HCT116 (cell line): ENCODE data around the gene CDYL. TPM values are rescaled to one million over a fixed set of nuclear protein-coding genes. Genes with fewer than 3 reads are reported as not detected.

Source experiments
- ATAC-seq: fragments of 200-7000 bp; cut with Tn5 transposase; 2 replicates; pipeline ENCODE4 v1.9.1; 2020; ENCODE audit warnings: mild to moderate bottlenecking, moderate library complexity
- BruUV-seq: library from RNA; stranded (reverse); fragments of 400-500 nt; replicated peaks from 2 replicates; lab custom pipeline; 2021; lab: Mats Ljungman, UMichigan
- CTCF ChIA-PET: fragments of 300-600 bp; sonication (Branson Sonifier 250); formaldehyde crosslinking; loops from one replicate; lab custom pipeline; 2021; ENCODE audit warnings: antibody characterized with exemption; lab: Charles Lee
- POLR2A ChIA-PET: fragments of 300-600, 350-600 bp; sonication (Branson Sonifier 250); formaldehyde crosslinking; loops from one replicate; lab custom pipeline; 2021; ENCODE audit warnings: antibody characterized with exemption; lab: Charles Lee
- RAD21 ChIA-PET, 2 experiments: fragments of 300-600 bp; sonication (Branson Sonifier 250); formaldehyde crosslinking; loops; one replicate each; lab custom pipeline; 2023; ENCODE audit warnings: low total read pairs in 2 of 2; ENCODE audit not compliant: uncharacterized antibody in 2 of 2, unreplicated experiment in 2 of 2, low non-redundant PET in 1 of 2; lab: Charles Lee
- DNase-seq: peaks from one replicate; pipeline ENCODE4 v3.0.0-alpha.2; 2010; ENCODE audit warnings: low read depth, low spot score
- H2AFZ ChIP-seq: fragments of 200-600 bp; shearing (Covaris generic), sonication (generic); 2 replicates; pipeline ENCODE4 v1.6.1; 2017; ENCODE audit warnings: low read depth, mixed run types, mixed read lengths, antibody characterized with exemption, low read length; ENCODE audit not compliant: poor library complexity, severe bottlenecking
- H3K27ac ChIP-seq: 2 replicates; pipeline ENCODE4 v1.5.1; 2012; ENCODE audit warnings: low read depth, low read length
- H3K27me3 ChIP-seq: fragments of 200-600 bp; sonication (generic); 2 replicates; pipeline ENCODE4 v1.6.1; 2016; ENCODE audit warnings: mixed run types, low read length, mixed read lengths; ENCODE audit not compliant: insufficient read depth
- H3K36me3 ChIP-seq, 2 experiments: fragments of 200-500 bp in 1 of 2; fragments of 200-600 bp in 1 of 2; sonication (Bioruptor generic) in 1 of 2; sonication (generic) in 1 of 2; 2 replicates each; pipeline versions ENCODE4 v1.5.1 to v1.6.1; 2014 to 2016; ENCODE audit warnings: low read length in 2 of 2, inconsistent platforms in 1 of 2, mixed read lengths in 1 of 2, mixed run types in 1 of 2; ENCODE audit not compliant: insufficient read depth in 2 of 2, control insufficient read depth in 1 of 2
- H3K4me1 ChIP-seq, 2 experiments: fragments of 200-600 bp in 1 of 2; sonication (generic) in 1 of 2; 2 replicates each; pipeline versions ENCODE4 v1.5.1 to v1.6.1; 2012 to 2017; ENCODE audit warnings: low read length in 2 of 2, inconsistent platforms in 1 of 2, mild to moderate bottlenecking in 1 of 2, mixed read lengths in 1 of 2, mixed run types in 1 of 2, moderate library complexity in 1 of 2; ENCODE audit not compliant: insufficient read depth in 2 of 2, control insufficient read depth in 1 of 2
- H3K4me2 ChIP-seq: fragments of 200-600 bp; sonication (generic); 2 replicates; pipeline ENCODE4 v1.6.1; 2017; ENCODE audit warnings: mixed run types, low read length, mixed read lengths
- H3K4me3 ChIP-seq, 2 experiments: fragments of 200-600 bp in 1 of 2; sonication (generic) in 1 of 2; replicated peaks in 1 of 2; 2 replicates each; pipeline ENCODE4 v1.5.1; 2011 to 2016; ENCODE audit warnings: low read length in 2 of 2, control low read depth in 1 of 2, low read depth in 1 of 2, mild to moderate bottlenecking in 1 of 2, mixed read lengths in 1 of 2, mixed run types in 1 of 2
- H3K79me2 ChIP-seq: fragments of 200-600 bp; sonication (generic); 2 replicates; pipeline ENCODE4 v1.6.1; 2017; ENCODE audit warnings: mild to moderate bottlenecking, mixed run types, low read length, moderate library complexity, mixed read lengths; ENCODE audit not compliant: insufficient read depth
- H3K9ac ChIP-seq: fragments of 200-600 bp; sonication (generic); 2 replicates; pipeline ENCODE4 v1.6.1; 2016; ENCODE audit warnings: low read length, mixed read lengths
- H3K9me2 ChIP-seq: fragments of 200-600 bp; sonication (generic), shearing (Covaris generic); 2 replicates; pipeline ENCODE4 v1.6.1; 2017; ENCODE audit warnings: mixed run types, mild to moderate bottlenecking, moderate library complexity; ENCODE audit not compliant: insufficient read depth
- H3K9me3 ChIP-seq, 2 experiments: fragments of 200-500 bp in 1 of 2; fragments of 200-600 bp in 1 of 2; sonication (Bioruptor generic) in 1 of 2; sonication (generic) in 1 of 2; 2 replicates each; pipeline ENCODE4 v1.6.1; 2014 to 2017; ENCODE audit warnings: low read length in 2 of 2, mixed read lengths in 2 of 2, inconsistent platforms in 1 of 2, low read depth in 1 of 2, mild to moderate bottlenecking in 1 of 2, mixed run types in 1 of 2, moderate library complexity in 1 of 2; ENCODE audit not compliant: control insufficient read depth in 1 of 2, insufficient read depth in 1 of 2
- H4K20me1 ChIP-seq: fragments of 200-600 bp; sonication (generic), shearing (Covaris generic); 2 replicates; pipeline ENCODE4 v1.6.1; 2017; ENCODE audit warnings: mixed run types, mild to moderate bottlenecking, moderate library complexity; ENCODE audit not compliant: insufficient read depth
- ATF3 ChIP-seq: IDR thresholded peaks from 2 replicates; pipeline ENCODE4 v1.6.1; 2012
- CBX3 ChIP-seq: IDR thresholded peaks from 2 replicates; pipeline ENCODE4 v1.6.1; 2012; ENCODE audit warnings: low read depth
- CEBPB ChIP-seq: IDR thresholded peaks from 2 replicates; pipeline ENCODE4 v1.6.1; 2012; ENCODE audit warnings: low read depth
- CTCF ChIP-seq, 3 experiments: fragments of 200-600 bp in 1 of 3; sonication (generic) in 1 of 3; IDR thresholded peaks in 2 of 3; conservative IDR thresholded peaks in 1 of 3; 2 replicates each; pipeline ENCODE4 v1.5.1; 2012 to 2017; ENCODE audit warnings: low read depth in 2 of 3, low read length in 2 of 3, antibody characterized with exemption in 1 of 3, borderline replicate concordance in 1 of 3, control low read depth in 1 of 3, mild to moderate bottlenecking in 1 of 3, mixed read lengths in 1 of 3, mixed run types in 1 of 3, moderate library complexity in 1 of 3; ENCODE audit not compliant: insufficient read depth in 1 of 3
- EGR1 ChIP-seq: IDR thresholded peaks from 2 replicates; pipeline ENCODE4 v1.6.1; 2012; ENCODE audit warnings: low read depth
- EZH2 ChIP-seq: fragments of 200-600 bp; sonication (generic); IDR thresholded peaks from 2 replicates; pipeline ENCODE4 v1.6.1; 2017; ENCODE audit warnings: antibody characterized with exemption, mixed run types
- EZH2phosphoT487 ChIP-seq: fragments of 200-600 bp; IDR thresholded peaks from 2 replicates; pipeline ENCODE4 v1.6.1; 2018; ENCODE audit warnings: antibody characterized with exemption, borderline replicate concordance
- JUND ChIP-seq: IDR thresholded peaks from 2 replicates; pipeline ENCODE4 v1.6.1; 2012
- RAD21 ChIP-seq: IDR thresholded peaks from 2 replicates; pipeline ENCODE4 v1.6.1; 2012; ENCODE audit warnings: low read depth, mild to moderate bottlenecking
- REST ChIP-seq: IDR thresholded peaks from 2 replicates; pipeline ENCODE4 v1.6.1; 2012; ENCODE audit warnings: low read depth
- SIN3A ChIP-seq: IDR thresholded peaks from 2 replicates; pipeline ENCODE4 v1.6.1; 2012; ENCODE audit warnings: low read depth
- SP1 ChIP-seq: IDR thresholded peaks from 2 replicates; pipeline ENCODE4 v1.6.1; 2012; ENCODE audit warnings: low read depth
- SRF ChIP-seq: IDR thresholded peaks from 2 replicates; pipeline ENCODE4 v1.6.1; 2012; ENCODE audit warnings: low read depth
- YY1 ChIP-seq: IDR thresholded peaks from 2 replicates; pipeline ENCODE4 v1.6.1; 2011; ENCODE audit warnings: low read length, low read depth, moderate library complexity, mild to moderate bottlenecking; ENCODE audit not compliant: insufficient replicate concordance; ENCODE audit errors: extremely low read depth
- ZBTB33 ChIP-seq: IDR thresholded peaks from 2 replicates; pipeline ENCODE4 v1.6.1; 2011; ENCODE audit warnings: mild to moderate bottlenecking, low read length, moderate library complexity; ENCODE audit not compliant: insufficient replicate concordance; ENCODE audit errors: extremely low read depth
- ZFX ChIP-seq: fragments of 450-650 bp; IDR thresholded peaks from 2 replicates; pipeline ENCODE4 v1.6.1; 2017
- ZNF274 ChIP-seq: fragments of 200-500 bp; sonication (Bioruptor generic); IDR thresholded peaks from 2 replicates; pipeline ENCODE4 v1.6.1; 2014; ENCODE audit warnings: mild to moderate bottlenecking, low read depth, low read length, inconsistent platforms
- intact Hi-C: fragments of 100-400 bp; cut with micrococcal nuclease; formaldehyde crosslinking; loops from 2 replicates; pipeline ENCODE4 v1.10.0; 2022
- total RNA-seq: library from RNA; stranded (reverse); gene quantifications from one replicate; pipeline ENCODE4 v1.2.1, GENCODE V29; 2021; ENCODE audit not compliant: unreplicated experiment

CDYL gene
- total RNA-seq, 1 experiment from 2014 or later, result 42.6 TPM

- BruUV-seq, result no TSS peak
- H2AFZ ChIP-seq, result no peak overlapping the region
- TF ChIP-seq SIN3A (no peak), ZNF274 (no peak), YY1 (no peak), SP1 (no peak), RAD21 (no peak), EGR1 (no peak), REST (no peak), CTCF (IDR thresholded peaks at IDR 0.05 in 2 of 3, conservative IDR thresholded peaks at IDR 0.05 in 1 of 3; ENCODE audit: borderline replicate concordance in 1 of 3, insufficient read depth in 1 of 3, low read depth in 2 of 3, low read length in 2 of 3) (no peak), ZBTB33 (no peak), CBX3 (no peak), ATF3 (no peak), ZFX (no peak), JUND (no peak), SRF (no peak), EZH2phosphoT487 (no peak), EZH2 (no peak), CEBPB (no peak)
- TF ChIP-seq, all 23 proteins: peak for 0
- Histone ChIP-seq H3K36me3 (no peaks in the 10 kb centered on the region), H3K4me1 (peaks cover 0 to 17% of the 10 kb centered on the region in 2 experiments; a peak in 2 of 4 replicates), H3K27me3 (no peaks in the 10 kb centered on the region), H3K79me2 (peaks cover 82% of the 10 kb centered on the region), H3K27ac (no peak overlapping the region), H3K9me3 (no peaks in the 10 kb centered on the region), H3K9ac (no peak overlapping the region), H4K20me1 (no peaks in the 10 kb centered on the region; the same call in none of the 2 replicates), H3K9me2 (no peaks in the 10 kb centered on the region), H3K4me2 (no peak overlapping the region), H3K4me3 (no peak overlapping the region)
- DNase-seq, result no peak
- ChIA-PET POLR2A (no interaction called here), RAD21 (no interaction called here), CTCF (no interaction called here)
- intact Hi-C loops, result no loop called here
- no peak for ATAC-seq
Measured at GRCh38 chr6:4861564-4861963, 85.4 kb downstream of the CDYL start.
